Cardiac muscle cell (in vitro differentiated cells and primary cell): ENCODE measurements around the gene EGFL8. TPM values are rescaled to one million over a fixed set of nuclear protein-coding genes. Genes with fewer than 3 reads are reported as not detected.

Experiments
- DNase-seq, 2 donors: peaks; one replicate each; pipeline versions ENCODE4 v3.0.0 to v3.0.0-alpha.2; 2010 to 2017; ENCODE audit warnings: low read depth in 1 of 2, low spot score in 1 of 2
- H3K27ac ChIP-seq: fragments of 200-600 bp; sonication (generic); 2 replicates; pipeline ENCODE4 v1.5.1; 2016
- H3K27me3 ChIP-seq: fragments of 200-600 bp; sonication (generic); 2 replicates; pipeline ENCODE4 v1.6.0; 2016; ENCODE audit warnings: control low read depth
- H3K36me3 ChIP-seq: fragments of 200-600 bp; sonication (generic); 2 replicates; pipeline ENCODE4 v1.5.1; 2016; ENCODE audit warnings: control low read depth
- H3K4me1 ChIP-seq: fragments of 200-600 bp; sonication (generic); 2 replicates; pipeline ENCODE4 v1.8.1; 2017; ENCODE audit warnings: low read depth, mild to moderate bottlenecking, mixed run types
- H3K4me3 ChIP-seq: fragments of 200-600 bp; sonication (generic); 2 replicates; pipeline ENCODE4 v1.5.1; 2016; ENCODE audit warnings: mild to moderate bottlenecking
- H3K9me3 ChIP-seq: fragments of 200-600 bp; sonication (generic); 2 replicates; pipeline ENCODE4 v1.5.1; 2017; ENCODE audit warnings: low read depth, mild to moderate bottlenecking, control low read depth
- polyA plus RNA-seq: library from polyadenylated mRNA; unstranded; fragments of >200 nt; fragmentation: Nextera tagmentation; extraction: Ambion mirVana; gene quantifications from 2 replicates; pipeline ENCODE4 v1.2.1, GENCODE V29; 2016
- total RNA-seq: library from RNA; depleted of rRNA; stranded (reverse); fragments of >200 nt; gene quantifications from 2 replicates; pipeline ENCODE4 v1.2.3, GENCODE V29; 2016
- TF ChIP-seq, protein P1 (sequence below): IDR thresholded peaks from 2 replicates; pipeline ENCODE4 v1.5.1; 2012; ENCODE audit warnings: low read depth, mild to moderate bottlenecking, low read length

The EGFL8 gene
- total RNA-seq (10.2 and 18.7 TPM in 2 replicates), polyA plus RNA-seq (10.1 and 15.2 TPM in 2 replicates)

- no peak for DNase-seq
- H3K27me3 ChIP-seq: no peaks in the 10 kb centered on the region
- TF ChIP-seq, protein P1, sequence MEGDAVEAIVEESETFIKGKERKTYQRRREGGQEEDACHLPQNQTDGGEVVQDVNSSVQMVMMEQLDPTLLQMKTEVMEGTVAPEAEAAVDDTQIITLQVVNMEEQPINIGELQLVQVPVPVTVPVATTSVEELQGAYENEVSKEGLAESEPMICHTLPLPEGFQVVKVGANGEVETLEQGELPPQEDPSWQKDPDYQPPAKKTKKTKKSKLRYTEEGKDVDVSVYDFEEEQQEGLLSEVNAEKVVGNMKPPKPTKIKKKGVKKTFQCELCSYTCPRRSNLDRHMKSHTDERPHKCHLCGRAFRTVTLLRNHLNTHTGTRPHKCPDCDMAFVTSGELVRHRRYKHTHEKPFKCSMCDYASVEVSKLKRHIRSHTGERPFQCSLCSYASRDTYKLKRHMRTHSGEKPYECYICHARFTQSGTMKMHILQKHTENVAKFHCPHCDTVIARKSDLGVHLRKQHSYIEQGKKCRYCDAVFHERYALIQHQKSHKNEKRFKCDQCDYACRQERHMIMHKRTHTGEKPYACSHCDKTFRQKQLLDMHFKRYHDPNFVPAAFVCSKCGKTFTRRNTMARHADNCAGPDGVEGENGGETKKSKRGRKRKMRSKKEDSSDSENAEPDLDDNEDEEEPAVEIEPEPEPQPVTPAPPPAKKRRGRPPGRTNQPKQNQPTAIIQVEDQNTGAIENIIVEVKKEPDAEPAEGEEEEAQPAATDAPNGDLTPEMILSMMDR: no peak
- peak within 1 kb of the TSS; percentile 23 for H3K27ac ChIP-seq
- H3K4me3 ChIP-seq: no peak within 1 kb of the TSS
- no peaks in the 10 kb centered on the region for H3K36me3 ChIP-seq
- H3K9me3 ChIP-seq: no peaks in the 10 kb centered on the region
- peaks cover 26% of the 10 kb centered on the region for H3K4me1 ChIP-seq
Observed at GRCh38 chr6:32164295-32164694, at the start of gene EGFL8. EGFL8 (plus strand) TSS chr6:32164595; CDS start chr6:32166166, 1,571 bp downstream.

- Histone ChIP-seq H3K27ac (no peak overlapping the region), H3K4me1 (no peaks in the 10 kb centered on the region), H3K4me3 (no peak overlapping the region)
Observed at GRCh38 chr6:32114796-32115195, 49.6 kb upstream of the EGFL8 start.

GRCh38 chr6:32115623-32116022 is 48.8 kb upstream of the EGFL8 start:
- Histone ChIP-seq H3K27me3 (no peaks in the 10 kb centered on the region), H3K9me3 (no peaks in the 10 kb centered on the region), H3K36me3 (peaks cover 26% of the 10 kb centered on the region), H3K4me1 (no peaks in the 10 kb centered on the region), H3K4me3 (no peak overlapping the region), H3K27ac (no peak overlapping the region)
- TF ChIP-seq, protein P1: no peak
- no peak for DNase-seq

More at GRCh38 chr6:32114796-32115195, 49.6 kb upstream of the EGFL8 start:
- Histone ChIP-seq H3K27me3 (no peaks in the 10 kb centered on the region), H3K9me3 (no peaks in the 10 kb centered on the region), H3K36me3 (peaks cover 24% of the 10 kb centered on the region)
- TF ChIP-seq, protein P1: no peak
- DNase-seq: no peak

GRCh38 chr6:32116674-32117073 is 47.7 kb upstream of the EGFL8 start:
- peak in 1 of 2 donors; percentile 23 for DNase-seq

GRCh38 chr6:32117461-32117860 is 46.9 kb upstream of the EGFL8 start:
- no peak for DNase-seq
- TF ChIP-seq, protein P1: no peak
- peaks cover 31% of the 10 kb centered on the region for H3K36me3 ChIP-seq
- no peak overlapping the region for H3K4me3 ChIP-seq
- no peaks in the 10 kb centered on the region for H3K27me3 ChIP-seq
- H3K4me1 ChIP-seq: no peaks in the 10 kb centered on the region
- no peak overlapping the region for H3K27ac ChIP-seq
- no peaks in the 10 kb centered on the region for H3K9me3 ChIP-seq

More at GRCh38 chr6:32116674-32117073, 47.7 kb upstream of the EGFL8 start:
- Histone ChIP-seq H3K4me1 (no peaks in the 10 kb centered on the region), H3K27me3 (no peaks in the 10 kb centered on the region), H3K4me3 (no peak overlapping the region), H3K27ac (no peak overlapping the region), H3K9me3 (no peaks in the 10 kb centered on the region), H3K36me3 (peaks cover 31% of the 10 kb centered on the region)
- TF ChIP-seq, protein P1: peak; percentile 44
